Stimulated activated naive B cell treated with anti-CD40 and anti-IgM and Interleukin-4, amounts not matched to agents 10 μg/mL and 1 μg/mL and 100 μg/mL, for 72 hours (primary cell): Measurements from ENCODE around the gene PPFIA1.
"Not testable (repeated sequence)": the region's sequence is repeated elsewhere in the genome, so short reads cannot be mapped to it uniquely, and the experiment has no call there.

Experiments
- ATAC-seq, 2 donors: fragments of 150-1000 bp; cut with Tn5 transposase; replicated peaks; 2 replicates each; pipeline ENCODE4 v1.10.0; 2021; ENCODE audit warnings: moderate library complexity in 1 of 2
- DNase-seq: peaks from one replicate; pipeline ENCODE4 v3.0.0; 2021
- H3K27ac Mint-ChIP-seq: one replicate; pipeline ENCODE4 v1.8.0; 2022; ENCODE audit warnings: mild to moderate bottlenecking, mixed read lengths
- H3K27me3 Mint-ChIP-seq, 2 donors: one replicate each; pipeline ENCODE4 v1.8.0; 2022; ENCODE audit warnings: mixed read lengths in 2 of 2
- H3K36me3 Mint-ChIP-seq, 2 donors: one replicate each; pipeline ENCODE4 v1.8.0; 2022; ENCODE audit warnings: mixed read lengths in 2 of 2, mild to moderate bottlenecking in 1 of 2
- H3K4me1 Mint-ChIP-seq, 2 donors: one replicate each; pipeline ENCODE4 v1.8.0; 2022; ENCODE audit warnings: mixed read lengths in 2 of 2, mild to moderate bottlenecking in 1 of 2
- H3K4me3 Mint-ChIP-seq, 2 donors: one replicate each; pipeline ENCODE4 v1.8.0; 2022; ENCODE audit warnings: mild to moderate bottlenecking in 2 of 2, mixed read lengths in 2 of 2, moderate library complexity in 1 of 2
- H3K9me3 Mint-ChIP-seq, 2 donors: one replicate each; pipeline ENCODE4 v1.8.0; 2022; ENCODE audit warnings: mixed read lengths in 2 of 2, mild to moderate bottlenecking in 1 of 2

PPFIA1 gene

GRCh38 chr11:70243912-70244652 lies 26.4 kb upstream of the PPFIA1 start:
- DNase-seq: no peak
- peaks cover 3 to 4% of the 10 kb centered on the region in 2 donors for H3K9me3 Mint-ChIP-seq
- H3K4me1 Mint-ChIP-seq: peaks cover 0 to 2% of the 10 kb centered on the region in 2 donors
- ATAC-seq: no peak
- no peak overlapping the region for H3K4me3 Mint-ChIP-seq
- H3K36me3 Mint-ChIP-seq: no peaks in the 10 kb centered on the region
- no peak overlapping the region for H3K27ac Mint-ChIP-seq
- peaks cover 30 to 33% of the 10 kb centered on the region in 2 donors for H3K27me3 Mint-ChIP-seq

DNA sequence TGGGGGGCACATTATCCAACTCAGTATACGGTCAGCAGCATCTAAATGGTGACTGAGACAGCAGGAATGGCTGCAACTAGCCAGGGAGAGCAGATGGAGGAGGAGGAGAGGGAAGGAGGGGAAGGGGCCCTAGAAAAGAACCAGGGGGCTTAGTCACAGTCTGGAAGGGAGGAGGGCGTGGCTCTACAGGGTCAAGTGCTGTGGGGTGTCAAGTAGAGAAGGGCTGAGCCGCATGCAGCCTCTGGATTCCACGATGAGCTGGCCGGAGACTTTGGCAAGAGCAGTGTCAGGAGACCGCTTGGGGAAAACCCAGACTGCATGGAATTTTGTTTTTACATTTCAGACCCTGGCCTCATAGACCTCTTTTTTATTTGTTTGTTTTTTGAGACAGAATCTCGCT lies 25.8 kb upstream of the PPFIA1 start:
- ATAC-seq (no peak), DNase-seq (no peak)
- peaks cover 0 to 2% of the 10 kb centered on the region in 2 donors for H3K4me1 Mint-ChIP-seq
- no peak overlapping the region for H3K27ac Mint-ChIP-seq
- no peaks in the 10 kb centered on the region for H3K36me3 Mint-ChIP-seq
- no peak overlapping the region for H3K4me3 Mint-ChIP-seq
- peaks cover 3 to 4% of the 10 kb centered on the region in 2 donors for H3K9me3 Mint-ChIP-seq
- H3K27me3 Mint-ChIP-seq: peaks cover 23 to 26% of the 10 kb centered on the region in 2 donors

GRCh38 chr11:70246196-70246595 lies 24.3 kb upstream of the PPFIA1 start:
- ATAC-seq (no peak), DNase-seq (no peak)
- peaks cover 3 to 4% of the 10 kb centered on the region in 2 donors for H3K9me3 Mint-ChIP-seq
- no peaks in the 10 kb centered on the region for H3K36me3 Mint-ChIP-seq
- H3K4me3 Mint-ChIP-seq: no peak overlapping the region
- H3K27me3 Mint-ChIP-seq: peaks cover 19% of the 10 kb centered on the region in 2 donors
- peaks cover 0 to 2% of the 10 kb centered on the region in 2 donors for H3K4me1 Mint-ChIP-seq
- H3K27ac Mint-ChIP-seq: no peak overlapping the region

GRCh38 chr11:70247042-70247709 lies 23.3 kb upstream of the PPFIA1 start:
- Mint-ChIP-seq H3K4me1 (peaks cover 0 to 3% of the 10 kb centered on the region in 2 donors), H3K27ac (no peak overlapping the region)

DNA sequence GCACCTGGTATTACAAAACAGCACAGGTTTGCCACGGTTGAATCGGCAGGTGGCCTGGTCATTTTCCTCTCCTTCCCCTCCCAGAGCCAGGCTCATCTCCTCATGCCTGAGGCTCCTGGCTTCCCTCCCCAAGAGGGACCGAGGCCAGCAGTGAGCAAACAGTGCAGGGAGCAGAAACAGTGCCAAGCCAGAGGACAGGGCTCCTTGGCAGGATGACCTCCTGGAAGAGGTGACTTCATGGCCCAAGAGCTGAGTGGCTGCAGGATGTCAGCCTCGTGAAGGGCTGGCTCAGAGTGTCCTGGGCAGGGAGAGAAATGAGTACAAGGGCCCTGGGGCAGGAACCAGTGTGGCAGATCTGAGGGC lies 22.8 kb upstream of the PPFIA1 start:
- Mint-ChIP-seq H3K27me3 (peaks cover 16 to 17% of the 10 kb centered on the region in 2 donors), H3K36me3 (no peaks in the 10 kb centered on the region), H3K4me3 (no peak overlapping the region), H3K27ac (no peak overlapping the region), H3K4me1 (peaks cover 2 to 5% of the 10 kb centered on the region in 2 donors), H3K9me3 (peaks cover 3 to 4% of the 10 kb centered on the region in 2 donors)
- no peak for DNase-seq
- no peak for ATAC-seq

More at GRCh38 chr11:70247042-70247709, 23.3 kb upstream of the PPFIA1 start:
- DNase-seq (no peak), ATAC-seq (peak in 1 of 2 donors; percentile 48)
- H3K36me3 Mint-ChIP-seq: no peaks in the 10 kb centered on the region
- H3K9me3 Mint-ChIP-seq: peaks cover 3 to 4% of the 10 kb centered on the region in 2 donors
- H3K4me3 Mint-ChIP-seq: no peak overlapping the region
- H3K27me3 Mint-ChIP-seq: peaks cover 18 to 19% of the 10 kb centered on the region in 2 donors

- peaks cover 8 to 11% of the 10 kb centered on the region in 2 donors for H3K4me1 Mint-ChIP-seq
- DNase-seq (no peak), ATAC-seq (no peak)
- no peak overlapping the region for H3K4me3 Mint-ChIP-seq
- peaks cover 3 to 4% of the 10 kb centered on the region in 2 donors for H3K9me3 Mint-ChIP-seq
- no peaks in the 10 kb centered on the region for H3K36me3 Mint-ChIP-seq
- H3K27ac Mint-ChIP-seq: no peak overlapping the region
- H3K27me3 Mint-ChIP-seq: peaks cover 12 to 15% of the 10 kb centered on the region in 2 donors
Measured at GRCh38 chr11:70250876-70251658, 19.4 kb upstream of the PPFIA1 start.

- H3K9me3 Mint-ChIP-seq: peaks cover 3 to 4% of the 10 kb centered on the region in 2 donors
- no peak for DNase-seq
- no peak for ATAC-seq
- peaks cover 8 to 11% of the 10 kb centered on the region in 2 donors for H3K4me1 Mint-ChIP-seq
- no peaks in the 10 kb centered on the region for H3K36me3 Mint-ChIP-seq
- H3K27me3 Mint-ChIP-seq: peaks cover 12 to 15% of the 10 kb centered on the region in 2 donors
- no peak overlapping the region for H3K4me3 Mint-ChIP-seq
- no peak overlapping the region for H3K27ac Mint-ChIP-seq
Measured at GRCh38 chr11:70251659-70252321, 18.7 kb upstream of the PPFIA1 start.

DNA sequence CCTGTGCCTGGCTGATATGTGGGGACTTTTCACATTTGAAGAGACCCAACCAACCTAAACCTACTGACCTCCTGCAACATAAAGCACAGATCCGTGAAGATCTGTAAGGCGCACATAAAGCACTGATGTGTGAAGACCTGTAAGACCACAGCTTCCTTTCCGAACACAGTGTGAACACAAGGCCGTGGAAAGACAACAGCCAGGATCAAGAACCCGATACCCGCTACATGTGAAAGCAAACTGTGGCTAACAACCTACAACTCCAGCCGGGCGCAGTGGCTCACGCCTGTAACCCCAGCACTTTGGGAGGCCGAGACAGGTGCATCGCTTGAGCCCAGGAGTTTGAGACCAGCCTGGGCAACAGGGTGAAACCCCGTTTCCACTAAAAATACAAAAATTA lies 17.6 kb upstream of the PPFIA1 start:
- no peak for DNase-seq
- ATAC-seq: peak; percentile 31 to 50
- peaks cover 15 to 20% of the 10 kb centered on the region in 2 donors for H3K27me3 Mint-ChIP-seq
- no peaks in the 10 kb centered on the region for H3K9me3 Mint-ChIP-seq
- H3K36me3 Mint-ChIP-seq: no peaks in the 10 kb centered on the region
- H3K4me3 Mint-ChIP-seq: no peak overlapping the region
- H3K27ac Mint-ChIP-seq: no peak overlapping the region
- H3K4me1 Mint-ChIP-seq: peaks cover 8 to 9% of the 10 kb centered on the region in 2 donors

GRCh38 chr11:70255477-70256116 lies 14.9 kb upstream of the PPFIA1 start:
- ATAC-seq (no peak), DNase-seq (no peak)
- Mint-ChIP-seq H3K27me3 (peaks cover 12 to 20% of the 10 kb centered on the region in 2 donors), H3K4me3 (no peak overlapping the region), H3K27ac (no peak overlapping the region), H3K9me3 (no peaks in the 10 kb centered on the region), H3K36me3 (no peaks in the 10 kb centered on the region), H3K4me1 (peaks cover 8 to 9% of the 10 kb centered on the region in 2 donors)

DNA sequence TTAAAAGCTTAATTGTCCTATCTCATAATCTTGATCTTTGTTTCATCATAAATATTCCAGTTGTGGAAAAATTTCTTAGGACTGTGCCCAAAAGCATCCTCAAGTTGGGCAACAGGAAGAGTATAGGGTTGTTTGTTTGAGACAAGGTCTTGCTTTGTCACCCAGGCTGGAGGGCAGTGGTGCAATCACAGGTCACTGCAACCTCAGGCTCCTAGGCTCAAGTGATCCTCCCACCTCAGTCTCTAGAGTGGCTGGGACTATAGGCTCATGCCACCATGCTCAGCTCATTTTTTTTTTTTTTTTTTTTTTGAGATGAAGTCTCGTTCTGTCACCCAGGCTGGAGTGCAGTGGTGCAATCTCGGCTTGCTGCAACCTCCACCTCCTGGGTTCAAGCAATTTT lies 11.4 kb upstream of the PPFIA1 start:
- not testable (repeated sequence) for H3K9me3 Mint-ChIP-seq, ATAC-seq, H3K4me3 Mint-ChIP-seq, DNase-seq, H3K27ac Mint-ChIP-seq, H3K4me1 Mint-ChIP-seq, H3K36me3 Mint-ChIP-seq
- peaks cover 12 to 17% of the 10 kb centered on the region in 2 donors for H3K27me3 Mint-ChIP-seq

DNA sequence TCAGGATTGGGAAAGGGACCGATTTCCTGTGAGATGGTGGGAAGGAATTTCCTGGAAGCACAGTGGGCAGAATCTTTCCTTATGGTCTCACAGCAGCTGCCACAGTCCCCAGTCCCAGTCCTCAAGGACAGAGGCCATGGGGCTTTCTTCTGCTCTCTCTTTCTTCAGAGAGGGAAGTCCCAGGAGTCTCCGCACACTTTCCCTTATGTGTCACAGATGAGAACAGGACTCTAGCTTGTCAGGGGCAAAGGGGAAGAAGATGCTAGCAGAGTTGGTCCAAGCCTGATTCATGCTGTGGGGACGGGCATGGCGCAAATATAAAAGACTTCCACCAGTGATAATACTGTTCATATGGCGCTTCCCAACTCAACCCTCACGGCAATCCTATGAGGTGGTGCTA lies 7.5 kb upstream of the PPFIA1 start:
- no peaks in the 10 kb centered on the region for H3K36me3 Mint-ChIP-seq
- peaks cover 12 to 25% of the 10 kb centered on the region in 2 donors for H3K27me3 Mint-ChIP-seq
- ATAC-seq (no peak), DNase-seq (no peak)
- no peak overlapping the region for H3K27ac Mint-ChIP-seq
- H3K4me1 Mint-ChIP-seq: peaks cover 0 to 6% of the 10 kb centered on the region in 2 donors
- H3K4me3 Mint-ChIP-seq: no peak overlapping the region
- H3K9me3 Mint-ChIP-seq: no peaks in the 10 kb centered on the region

DNA sequence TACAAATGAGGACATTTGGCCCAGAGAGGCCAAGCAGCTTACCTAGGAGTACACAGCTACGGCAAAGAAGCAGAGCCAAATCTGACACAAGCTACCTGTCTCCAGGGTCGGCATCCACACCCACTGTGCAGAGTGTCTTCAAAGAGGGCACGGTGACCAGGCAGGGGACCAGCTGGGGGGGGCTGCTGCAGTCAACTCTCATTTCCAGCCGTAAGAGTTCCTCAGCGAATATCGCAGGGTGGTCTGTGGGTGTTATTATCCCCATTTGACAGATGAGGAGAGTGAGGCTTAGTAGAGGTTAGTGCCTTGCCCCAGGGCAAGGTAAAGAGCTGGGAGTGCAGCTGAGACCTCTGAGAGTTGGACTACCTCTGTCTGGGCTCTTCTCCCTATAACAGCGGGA lies 7.1 kb upstream of the PPFIA1 start:
- Mint-ChIP-seq H3K9me3 (no peaks in the 10 kb centered on the region), H3K4me1 (peaks cover 0 to 6% of the 10 kb centered on the region in 2 donors)
- ATAC-seq: no peak

GRCh38 chr11:70265341-70265740 lies 5.1 kb upstream of the PPFIA1 start:
- ATAC-seq (peak in 1 of 2 donors; percentile 24), DNase-seq (no peak)
- Mint-ChIP-seq H3K36me3 (no peaks in the 10 kb centered on the region), H3K4me3 (no peak overlapping the region), H3K9me3 (no peaks in the 10 kb centered on the region), H3K27ac (no peak overlapping the region), H3K4me1 (peaks cover 3 to 14% of the 10 kb centered on the region in 2 donors), H3K27me3 (peaks cover 21 to 44% of the 10 kb centered on the region in 2 donors)

More for the DNA sequence above, 7.1 kb upstream of the PPFIA1 start:
- peaks cover 12 to 29% of the 10 kb centered on the region in 2 donors for H3K27me3 Mint-ChIP-seq
- no peaks in the 10 kb centered on the region for H3K36me3 Mint-ChIP-seq
- no peak overlapping the region for H3K27ac Mint-ChIP-seq
- H3K4me3 Mint-ChIP-seq: no peak overlapping the region
- no peak for DNase-seq
